Epidermal melanocyte (primary cell): ENCODE data around the gene SLC26A11.

Experiments used
- DNase-seq: peaks from one replicate; pipeline ENCODE4 v3.0.0; 2011; ENCODE audit warnings: low spot score; ENCODE audit not compliant: insufficient read length

The SLC26A11 gene

GRCh38 chr17:80217703-80218362, 2.4 kb upstream of the SLC26A11 start:
- DNase-seq, result no peak

- DNase-seq, result no peak
Measured at GRCh38 chr17:80218391-80218790, 1.8 kb upstream of the SLC26A11 start.

- DNase-seq, result peak; percentile 68
Measured at GRCh38 chr17:80219013-80219762, 1.0 kb upstream of the SLC26A11 start.

- DNase-seq, result no peak
Measured at GRCh38 chr17:80219763-80220053, 519 bp upstream of the SLC26A11 start.

- peak; percentile 19 for DNase-seq
Measured at GRCh38 chr17:80220736-80221215, 549 bp downstream of the SLC26A11 start.

GRCh38 chr17:80221351-80222105, 1.3 kb downstream of the SLC26A11 start:
- peak; percentile 10 for DNase-seq

- peak; percentile 13 for DNase-seq
Measured at GRCh38 chr17:80222376-80223141, 2.3 kb downstream of the SLC26A11 start.

GRCh38 chr17:80223142-80223815, 3.1 kb downstream of the SLC26A11 start:
- DNase-seq, result peak; percentile 8

- DNase-seq, result peak; percentile 12
Measured at GRCh38 chr17:80223838-80224497, 3.7 kb downstream of the SLC26A11 start.

- peak; percentile 10 for DNase-seq
Measured at GRCh38 chr17:80224683-80225082, 4.5 kb downstream of the SLC26A11 start.

DNA sequence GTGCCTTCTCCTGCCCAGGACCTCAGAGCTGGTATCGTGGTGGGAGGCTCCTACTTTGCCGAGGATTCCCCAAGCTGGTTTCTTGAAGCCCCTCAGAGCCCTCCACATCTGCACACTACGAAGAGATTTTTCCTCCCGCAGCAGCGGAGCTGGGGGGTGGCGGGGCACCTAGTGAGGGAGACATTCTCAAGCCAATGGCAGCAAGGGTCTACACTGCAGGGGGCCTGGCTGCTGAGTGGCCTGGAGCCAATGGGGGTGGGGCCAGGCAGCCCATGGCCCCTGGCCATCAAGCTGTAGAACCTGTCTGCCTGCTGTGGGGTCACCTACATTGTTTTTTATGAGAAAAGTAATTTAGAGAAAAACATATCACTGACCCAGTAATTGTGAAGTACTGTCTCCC, 5.0 kb downstream of the SLC26A11 start:
- DNase-seq, result no peak

- peak; percentile 4 for DNase-seq
Measured at GRCh38 chr17:80227156-80227555, 6.9 kb downstream of the SLC26A11 start.

DNA sequence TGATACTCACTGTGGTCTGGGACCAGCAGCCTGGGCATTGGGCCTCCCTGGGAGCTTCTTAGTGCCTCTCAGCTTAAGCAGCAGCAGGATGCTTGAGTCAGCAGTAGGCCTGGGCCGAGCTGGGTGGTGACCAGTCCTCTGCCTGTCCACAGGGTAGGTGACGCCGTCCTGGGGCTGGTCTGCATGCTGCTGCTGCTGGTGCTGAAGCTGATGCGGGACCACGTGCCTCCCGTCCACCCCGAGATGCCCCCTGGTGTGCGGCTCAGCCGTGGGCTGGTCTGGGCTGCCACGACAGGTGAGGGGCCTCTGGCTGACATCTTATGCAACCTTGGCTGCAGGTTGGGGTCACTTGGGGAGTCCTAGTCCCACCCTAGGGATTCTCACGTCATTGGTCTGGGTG, 7.4 kb downstream of the SLC26A11 start:
- DNase-seq, result peak; percentile 7

GRCh38 chr17:80228477-80228876, 8.2 kb downstream of the SLC26A11 start:
- DNase-seq, result peak; percentile 4

DNA sequence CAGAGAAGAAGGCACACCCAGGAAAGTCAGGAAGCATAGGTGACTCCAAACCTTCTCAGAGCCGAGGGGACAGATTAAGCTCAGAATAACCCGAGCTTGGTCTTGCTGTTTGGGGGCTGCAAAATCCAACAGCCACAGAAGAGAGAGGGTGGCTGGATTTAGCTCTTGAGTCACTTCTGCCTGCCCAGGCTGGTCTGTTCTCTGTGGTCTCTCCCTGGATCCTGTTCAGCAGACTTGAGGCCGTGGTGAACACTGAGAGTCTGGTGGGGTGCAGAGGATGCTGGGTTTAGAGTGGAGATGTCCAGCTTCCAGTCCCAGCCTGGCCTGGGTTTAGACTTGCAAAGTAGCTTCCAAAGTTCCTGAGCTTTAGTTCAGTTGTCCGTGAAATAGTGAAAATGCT, 8.8 kb downstream of the SLC26A11 start:
- peak; percentile 5 for DNase-seq

GRCh38 chr17:80232438-80232837, 12.2 kb downstream of the SLC26A11 start:
- DNase-seq, result no peak

GRCh38 chr17:80233202-80233601, 13.0 kb downstream of the SLC26A11 start:
- DNase-seq, result no peak

GRCh38 chr17:80236911-80237310, 16.7 kb downstream of the SLC26A11 start:
- DNase-seq, result no peak

- no peak for DNase-seq
Measured at GRCh38 chr17:80237386-80237785, 17.2 kb downstream of the SLC26A11 start.

DNA sequence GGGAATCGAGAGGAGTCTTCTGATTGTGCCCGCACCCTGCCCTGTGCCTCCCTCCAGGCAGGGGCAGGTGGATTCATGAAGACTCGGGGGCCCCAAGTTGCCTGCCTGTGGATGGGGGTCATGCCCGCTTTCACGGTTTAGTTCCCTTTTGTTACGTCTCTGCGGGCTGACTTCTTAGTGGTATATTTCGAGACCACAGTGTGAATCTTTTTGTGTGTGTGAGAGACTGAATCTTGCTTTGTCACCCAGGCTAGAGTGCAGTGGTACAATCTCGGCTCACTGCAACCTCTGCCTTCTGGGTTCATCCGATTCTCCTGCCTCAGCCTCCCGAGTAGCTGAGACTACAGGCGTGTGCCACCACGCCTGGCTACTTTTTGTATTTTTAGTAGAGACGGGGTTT, 22.3 kb downstream of the SLC26A11 start:
- DNase-seq, result no peak
